Gastroesophageal sphincter (tissue), 2 donors: ENCODE measurements around the gene MTMR12.

ENCODE experiments used
- EP300 ChIP-seq: sonication (generic); formaldehyde crosslinking; IDR thresholded peaks from one replicate; pipeline ENCODE4 v1.6.1; 2017; ENCODE audit warnings: antibody characterized with exemption, mild to moderate bottlenecking
- POLR2AphosphoS5 ChIP-seq: sonication (generic); formaldehyde crosslinking; IDR thresholded peaks from one replicate; pipeline ENCODE4 v1.6.1; 2017; ENCODE audit warnings: antibody characterized with exemption

GRCh38 chr5:32317041-32317440 lies 4.3 kb upstream of the MTMR12 start:
- no peak for TF ChIP-seq EP300
- no peak for TF ChIP-seq POLR2AphosphoS5
